ENCODE results near the gene CUEDC2. TPM values are rescaled to one million over a fixed set of nuclear protein-coding genes. Genes with fewer than 3 reads are reported as not detected.

The CUEDC2 gene
- polyA plus RNA-seq (ENCODE audit: insufficient read length): 55.8 TPM

DNA sequence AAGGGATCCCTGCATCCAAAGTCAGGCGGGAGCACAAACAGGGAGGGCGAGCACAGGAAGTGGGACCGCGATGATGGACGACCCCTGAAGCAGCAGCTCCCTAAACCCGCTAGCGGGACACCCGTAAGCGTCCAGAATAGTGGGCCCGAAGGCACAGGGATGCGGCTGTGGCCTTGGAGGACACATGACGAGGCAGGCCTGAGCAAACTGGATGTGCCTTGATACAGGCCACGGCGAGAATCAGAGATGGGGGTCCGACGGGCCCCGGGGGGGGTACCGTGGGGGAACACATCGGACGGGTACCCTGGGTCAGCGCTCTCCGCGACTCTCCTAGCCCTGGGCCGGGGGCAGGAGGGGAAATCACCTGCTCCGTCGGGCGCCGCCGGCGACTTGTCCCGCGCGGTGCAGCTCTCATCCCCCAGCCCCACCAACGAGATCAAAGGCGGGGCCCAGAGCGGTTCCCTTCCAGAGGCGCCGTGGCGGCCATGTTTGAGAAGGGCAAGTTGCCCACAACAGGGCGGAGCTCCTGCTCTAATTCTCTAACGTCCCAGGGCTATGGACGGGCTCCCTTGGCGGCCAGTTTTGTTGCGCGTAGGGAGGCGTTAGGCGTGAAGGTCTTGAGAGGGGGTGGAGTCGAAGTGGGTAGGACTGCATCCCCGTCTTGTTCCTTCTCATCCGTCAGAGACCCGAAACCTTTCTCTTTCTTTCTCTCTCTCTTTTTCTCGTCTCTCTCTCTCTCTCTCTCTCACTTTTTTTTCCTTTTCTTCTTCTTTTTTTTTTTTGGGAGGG lies at the start of gene CUEDC2:
CUEDC2 (minus strand) TSS at position 413 of the 789 bp plus-strand sequence. CDS start 7,386 bp downstream, outside the sequence.
- peak; percentile 98 for DNase-seq

DNA sequence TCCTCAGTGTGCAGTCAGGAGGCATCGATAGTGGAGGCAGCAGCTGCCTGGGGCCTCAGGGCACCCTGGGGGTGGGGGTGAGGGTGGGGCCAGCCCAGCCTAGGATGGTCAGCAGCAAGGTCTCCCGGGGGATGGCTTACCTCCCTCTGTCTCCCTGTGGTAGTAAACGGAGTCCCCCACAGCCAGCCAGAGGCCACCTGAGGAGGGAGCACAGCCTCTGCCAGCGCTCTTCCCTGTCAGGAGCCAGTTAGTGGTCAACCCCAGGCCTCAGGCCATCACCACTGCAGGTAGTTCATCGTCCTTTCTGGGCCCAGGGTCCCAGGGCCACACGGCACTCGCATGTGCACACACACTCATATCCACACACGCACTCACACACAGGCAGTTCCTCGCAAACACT lies 48.0 kb upstream of the CUEDC2 start:
- no peak for DNase-seq

DNA sequence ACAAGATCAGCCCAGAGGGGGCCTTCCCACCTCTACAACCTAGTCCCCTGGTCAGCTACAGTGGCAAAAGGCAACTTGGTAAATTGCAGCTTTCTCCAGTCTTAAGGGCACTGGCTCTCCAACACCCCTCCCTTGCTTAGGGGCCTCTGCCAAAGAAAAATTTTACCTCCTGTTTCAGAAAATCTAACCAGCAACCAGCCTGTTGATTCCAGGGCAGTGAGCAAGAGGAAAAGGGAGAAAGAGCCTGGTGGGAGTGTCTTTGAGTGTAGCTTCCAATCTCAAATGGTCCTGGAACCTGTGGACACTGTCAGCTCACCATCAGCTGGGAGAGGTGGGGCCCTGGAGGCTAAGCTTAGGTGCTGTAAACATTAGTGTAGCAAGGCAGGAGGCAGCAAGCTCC lies 47.3 kb upstream of the CUEDC2 start:
- DNase-seq: no peak

DNA sequence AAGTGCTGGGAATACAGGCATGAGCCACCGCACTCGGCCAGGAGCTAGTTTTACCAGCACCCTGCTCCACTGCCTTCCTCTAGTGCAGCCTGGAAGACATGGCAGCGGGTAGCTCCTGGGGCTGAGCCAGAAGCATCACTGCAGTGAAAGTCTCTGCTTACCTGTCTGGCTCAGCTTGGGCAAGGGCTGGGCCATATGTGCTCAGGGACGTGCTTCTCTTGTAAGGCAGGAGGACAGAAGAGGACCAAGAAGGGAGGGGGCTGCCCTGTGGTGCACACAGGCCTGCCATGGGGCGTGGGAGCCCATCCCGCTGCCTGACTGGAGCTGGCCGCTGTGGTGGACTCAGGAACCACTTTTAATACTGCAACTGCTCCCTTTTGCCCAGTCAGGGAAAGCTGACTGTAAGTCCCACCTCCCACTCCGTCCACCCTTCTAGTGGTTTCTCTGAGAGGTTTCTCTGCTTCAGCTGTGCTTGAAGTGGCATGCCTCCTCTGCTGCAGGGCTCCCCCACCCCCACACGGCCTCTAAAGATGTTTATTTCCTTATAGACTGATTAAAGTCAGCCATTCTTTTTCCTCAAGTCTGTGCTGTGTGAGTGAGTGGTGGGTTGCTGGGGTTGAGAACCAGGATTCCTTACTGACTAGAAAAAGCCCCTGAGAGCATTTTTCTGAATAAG lies 44.2 kb upstream of the CUEDC2 start:
- DNase-seq: no peak

GRCh38 chr10:102475451-102476040 lies 43.2 kb upstream of the CUEDC2 start:
- DNase-seq: no peak

- no peak for DNase-seq
These were observed 41.3 kb upstream of the CUEDC2 start for GRCh38 chr10:102473445-102474331.

DNA sequence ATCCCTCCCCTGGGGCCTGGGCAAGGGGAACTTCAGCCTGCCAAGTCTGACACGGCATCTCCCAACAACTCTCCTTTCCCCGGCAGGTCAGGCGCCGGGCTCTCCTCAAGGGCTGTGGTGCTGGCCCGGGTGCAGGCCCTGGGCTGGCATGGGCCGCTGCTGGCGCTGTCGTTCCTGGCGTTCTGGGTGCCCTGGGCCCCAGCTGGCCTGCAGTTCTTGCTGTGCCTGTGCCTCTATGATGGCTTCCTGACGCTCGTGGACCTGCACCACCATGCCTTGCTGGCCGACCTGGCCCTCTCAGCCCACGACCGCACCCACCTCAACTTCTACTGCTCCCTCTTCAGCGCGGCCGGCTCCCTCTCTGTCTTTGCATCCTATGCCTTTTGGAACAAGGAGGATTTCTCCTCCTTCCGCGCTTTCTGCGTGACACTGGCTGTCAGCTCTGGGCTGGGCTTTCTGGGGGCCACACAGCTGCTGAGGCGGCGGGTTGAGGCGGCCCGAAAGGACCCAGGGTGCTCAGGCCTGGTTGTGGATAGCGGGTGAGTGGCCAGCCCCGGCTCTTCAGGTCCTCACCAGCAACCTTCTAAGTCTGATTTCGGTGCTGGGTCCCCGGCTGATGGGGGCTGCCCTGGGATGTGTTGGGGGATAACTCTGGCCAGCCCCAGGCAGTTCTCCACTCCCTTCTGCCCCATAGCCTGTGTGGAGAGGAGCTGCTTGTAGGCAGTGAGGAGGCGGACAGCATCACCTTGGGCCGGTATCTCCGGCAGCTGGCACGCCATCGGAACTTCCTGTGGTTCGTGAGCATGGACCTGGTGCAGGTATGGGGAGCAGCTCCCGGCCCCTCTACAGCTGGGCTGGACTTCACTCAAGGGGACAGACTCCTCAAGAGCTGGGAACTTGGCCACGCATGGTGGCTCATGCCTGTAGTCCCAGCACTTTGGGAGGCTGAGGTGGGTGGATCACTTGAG lies 38.5 kb upstream of the CUEDC2 start:
- no peak for DNase-seq

DNA sequence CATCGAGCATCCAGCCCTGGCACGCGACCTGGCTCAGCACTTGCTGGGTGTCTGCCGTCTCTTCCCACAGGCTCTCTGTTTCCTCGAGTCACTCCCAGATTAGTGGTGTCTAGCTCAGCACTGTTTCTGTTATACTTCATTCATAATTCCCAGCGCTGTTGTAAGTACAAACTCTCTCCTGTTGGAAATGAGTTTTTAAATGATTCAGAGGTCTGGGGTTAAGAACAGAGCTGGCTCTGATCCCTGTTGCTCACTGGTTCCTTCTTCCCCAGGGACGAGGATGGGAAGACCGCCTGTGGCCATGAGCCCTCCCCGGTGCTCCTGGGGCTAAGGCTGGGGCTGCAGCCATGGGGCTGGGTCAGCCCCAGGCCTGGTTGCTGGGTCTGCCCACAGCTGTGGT lies 36.3 kb upstream of the CUEDC2 start:
- no peak for DNase-seq

DNA sequence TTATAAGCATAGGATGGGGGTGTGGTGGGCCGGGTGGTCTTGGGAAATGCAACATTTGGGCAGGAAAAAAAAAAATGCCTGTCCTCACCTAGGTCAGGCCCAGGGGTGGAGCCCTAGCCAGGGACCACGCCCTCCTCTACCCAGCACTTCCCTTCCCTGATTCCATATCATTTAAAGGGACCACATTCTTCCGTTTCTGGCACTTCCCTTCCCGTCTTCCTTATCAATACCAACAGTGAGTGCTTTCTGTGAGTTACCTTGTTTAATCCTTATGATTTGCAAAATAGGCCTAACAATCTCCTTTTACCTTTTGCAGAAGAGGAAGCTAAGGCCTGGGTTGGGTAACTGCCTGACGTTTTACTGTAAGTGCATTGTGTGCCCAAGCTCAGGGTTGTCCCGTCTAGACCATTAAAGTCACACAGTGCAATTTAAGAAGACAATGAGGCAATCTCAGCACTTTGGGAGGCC lies 35.6 kb upstream of the CUEDC2 start:
- no peak for DNase-seq

GRCh38 chr10:102467318-102467717 lies 34.9 kb upstream of the CUEDC2 start:
- no peak for DNase-seq

DNA sequence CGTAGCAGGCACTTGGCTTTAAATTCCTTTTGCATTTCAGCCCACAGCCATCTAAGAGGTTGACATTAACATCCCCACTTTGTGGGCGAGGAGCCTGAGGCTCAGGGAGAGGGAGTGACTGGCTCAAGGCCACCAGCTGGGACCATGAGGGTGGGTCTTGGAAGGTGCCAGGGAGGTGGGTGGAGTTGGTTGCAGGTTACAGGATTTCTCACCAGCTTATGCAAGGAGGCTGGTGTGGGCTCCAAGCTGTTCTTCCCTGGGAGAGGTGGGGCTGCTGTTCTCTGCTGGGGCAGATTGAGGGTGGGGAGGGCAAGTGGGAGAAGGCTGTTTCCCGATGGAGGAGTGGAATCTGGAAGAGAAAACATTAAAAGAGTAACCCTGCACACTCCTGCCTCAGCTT lies 33.1 kb upstream of the CUEDC2 start:
- DNase-seq: no peak

DNA sequence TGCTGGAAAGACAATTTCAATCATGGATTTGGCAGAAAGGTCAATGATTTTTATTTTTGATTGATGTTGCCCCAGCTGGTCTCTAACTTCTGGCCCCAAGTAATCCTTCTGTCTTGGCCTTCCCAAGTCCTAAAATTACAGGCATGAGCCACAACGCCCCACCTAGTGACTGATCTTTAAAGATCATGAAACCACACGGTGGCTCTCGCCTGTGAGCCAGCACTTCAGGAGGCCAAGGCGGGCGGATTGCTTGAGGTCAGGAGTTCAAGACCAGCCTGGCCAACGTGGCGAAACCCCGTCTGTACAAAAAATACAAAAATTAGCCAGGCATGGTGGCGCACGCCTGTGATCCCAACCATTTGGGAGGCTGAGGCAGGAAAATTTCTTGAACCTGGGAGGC lies 31.6 kb upstream of the CUEDC2 start:
- DNase-seq: no peak

DNA sequence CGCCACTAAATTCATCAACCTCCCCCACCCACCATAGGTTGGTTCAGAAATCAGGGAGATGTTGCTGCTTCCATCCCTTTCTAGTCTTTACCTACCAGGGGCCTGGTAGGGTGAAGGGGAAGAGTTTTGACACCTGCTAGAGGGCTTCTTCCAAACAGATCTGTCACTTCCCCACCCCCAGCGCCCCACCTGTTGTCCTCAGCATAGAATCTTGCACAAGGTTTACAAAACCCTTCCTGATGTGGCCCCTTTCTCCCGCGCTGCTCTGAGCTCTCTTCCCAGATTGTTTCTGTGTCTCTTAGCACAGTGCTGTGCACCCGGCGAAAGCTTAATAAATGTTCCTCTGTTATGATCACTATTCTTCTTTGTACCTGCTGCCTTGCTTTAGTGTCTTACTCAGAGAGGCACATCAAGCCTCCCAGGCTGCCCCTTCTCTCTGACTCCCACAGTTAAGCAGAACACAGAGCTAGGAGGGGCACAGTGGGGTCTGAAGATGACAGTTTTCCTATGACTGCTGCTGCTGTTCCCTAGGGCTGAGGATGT lies 30.2 kb upstream of the CUEDC2 start:
- no peak for DNase-seq

DNA sequence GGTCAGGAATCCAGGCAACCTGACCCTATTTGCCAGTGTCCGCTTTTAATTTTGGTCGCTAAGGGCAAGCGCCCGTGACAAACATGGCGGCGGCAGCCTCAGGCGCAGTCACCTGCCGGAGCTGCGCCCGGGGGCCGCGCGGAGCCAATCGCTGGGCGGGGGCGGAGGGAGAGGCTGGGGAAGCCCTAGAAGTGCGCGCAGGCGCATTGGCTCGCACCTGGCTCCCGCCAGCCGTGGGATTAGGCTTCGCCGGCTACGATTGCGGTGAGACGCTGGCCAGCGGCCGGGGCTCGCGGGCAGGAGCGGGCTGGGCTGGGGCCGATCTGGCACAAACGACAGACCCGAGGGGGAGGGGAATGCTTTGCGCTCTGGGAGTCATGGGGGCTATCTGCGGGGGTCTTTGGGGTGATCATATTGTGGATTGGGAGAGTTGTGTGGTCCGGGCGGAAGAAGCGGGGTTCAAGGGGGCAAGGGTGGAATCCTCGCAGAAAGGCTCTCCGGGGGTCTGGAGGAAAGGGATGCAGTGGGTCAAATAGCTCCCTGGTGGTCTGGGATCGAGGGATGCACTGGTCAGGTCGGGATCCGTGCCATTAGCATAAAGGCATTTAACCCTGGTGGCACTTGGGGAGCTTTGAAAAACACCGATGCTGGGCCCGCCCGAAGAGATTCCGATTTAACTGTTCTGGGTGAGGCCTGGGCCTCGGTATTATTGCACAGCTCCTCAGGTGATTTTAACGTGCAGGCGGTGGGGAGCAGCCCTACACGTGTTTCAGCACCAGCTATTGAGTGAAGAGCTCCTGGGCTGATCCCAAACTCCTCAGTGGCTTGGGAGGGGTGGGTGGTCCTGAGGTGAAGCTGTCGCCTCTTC lies 29.0 kb upstream of the CUEDC2 start:
- DNase-seq: peak; percentile 73

DNA sequence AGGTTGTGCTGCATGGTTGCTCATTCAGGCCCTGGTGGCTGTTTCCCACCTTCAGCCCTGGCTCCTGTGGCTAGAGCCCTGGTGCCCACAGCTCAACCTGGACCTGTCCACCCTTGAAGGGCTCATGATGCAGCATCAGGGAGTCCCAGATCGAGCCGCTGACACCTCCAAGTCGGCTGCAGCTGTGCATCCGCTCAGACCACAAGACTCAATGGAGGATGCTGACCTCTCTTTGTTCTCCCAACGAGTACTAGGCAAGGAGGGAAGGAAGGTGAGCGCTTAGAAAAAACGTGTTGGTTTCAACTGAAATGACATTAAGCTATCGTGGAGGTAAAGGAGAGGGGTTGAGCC lies 28.4 kb upstream of the CUEDC2 start:
- no peak for DNase-seq

DNA sequence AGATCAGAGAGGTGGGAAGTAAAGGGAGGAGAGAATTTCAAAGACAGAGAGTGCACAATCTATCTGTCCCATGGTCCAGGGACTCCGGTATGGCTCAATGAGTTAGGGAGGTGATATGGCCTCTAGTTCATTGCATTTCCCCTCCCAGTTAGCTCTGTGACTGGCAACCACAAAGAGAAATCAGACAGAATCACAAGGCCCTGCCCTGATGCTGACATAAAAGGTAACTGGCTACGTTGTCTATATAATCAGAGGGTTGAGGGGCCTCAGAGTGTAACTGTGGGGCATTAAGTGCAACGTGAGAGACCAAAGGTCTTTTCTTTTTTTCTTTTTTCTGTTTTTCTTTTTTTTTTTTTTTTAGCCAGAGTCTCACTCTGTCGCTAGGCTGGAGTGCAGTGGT lies 26.3 kb upstream of the CUEDC2 start:
- DNase-seq: no peak

GRCh38 chr10:102457591-102458150 lies 25.3 kb upstream of the CUEDC2 start:
- no peak for DNase-seq

DNA sequence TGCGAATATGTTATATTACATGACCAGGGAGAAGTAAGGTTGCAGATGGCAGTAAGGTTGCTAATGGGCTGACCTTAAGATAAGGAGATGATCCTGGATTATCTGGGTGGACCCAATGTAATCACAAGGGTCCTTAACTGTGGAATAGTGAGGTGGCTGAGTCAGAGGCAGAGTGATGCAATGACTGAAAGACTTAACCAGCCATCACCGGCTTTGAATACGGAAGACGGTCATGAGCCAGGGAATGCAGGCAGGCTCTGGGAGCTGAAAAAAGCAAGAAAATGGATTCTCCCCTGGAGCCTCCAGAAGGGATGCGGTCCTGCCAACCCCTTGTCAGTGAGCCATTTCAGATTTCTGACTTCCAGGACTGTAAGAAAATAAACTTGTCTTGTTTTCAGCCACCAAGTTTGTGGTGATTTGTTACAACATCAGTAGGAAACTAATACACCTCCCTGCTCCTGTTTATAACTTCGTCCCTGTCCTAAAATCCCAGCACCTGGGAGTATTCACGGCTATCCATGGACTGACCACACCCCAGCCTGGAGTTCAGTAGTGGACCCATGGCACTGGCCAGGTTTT lies 23.6 kb upstream of the CUEDC2 start:
- DNase-seq: no peak
